ENCODE results near the gene CDKN2B.

DNA sequence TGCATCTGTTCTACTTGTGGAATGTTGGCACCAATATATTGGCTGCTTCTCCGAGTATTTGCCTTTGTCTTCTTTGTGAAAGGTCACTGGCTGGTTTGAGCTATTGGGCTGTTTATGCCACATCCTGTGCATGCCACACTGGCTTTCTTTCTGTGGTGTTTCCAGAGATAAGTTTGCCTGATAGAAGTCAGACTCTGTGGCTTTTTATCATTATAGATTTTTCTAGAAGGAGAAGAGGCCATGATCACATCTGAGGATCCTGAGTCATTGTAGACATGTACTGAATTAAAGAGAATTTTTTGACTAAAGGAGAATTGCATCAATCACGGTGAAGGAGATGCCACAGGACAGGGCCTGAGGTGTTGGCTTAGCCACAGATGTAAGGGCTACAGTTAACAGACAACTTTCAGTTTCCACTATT, 26.5 kb upstream of the CDKN2B start:
- TF ChIP-seq, protein P1, sequence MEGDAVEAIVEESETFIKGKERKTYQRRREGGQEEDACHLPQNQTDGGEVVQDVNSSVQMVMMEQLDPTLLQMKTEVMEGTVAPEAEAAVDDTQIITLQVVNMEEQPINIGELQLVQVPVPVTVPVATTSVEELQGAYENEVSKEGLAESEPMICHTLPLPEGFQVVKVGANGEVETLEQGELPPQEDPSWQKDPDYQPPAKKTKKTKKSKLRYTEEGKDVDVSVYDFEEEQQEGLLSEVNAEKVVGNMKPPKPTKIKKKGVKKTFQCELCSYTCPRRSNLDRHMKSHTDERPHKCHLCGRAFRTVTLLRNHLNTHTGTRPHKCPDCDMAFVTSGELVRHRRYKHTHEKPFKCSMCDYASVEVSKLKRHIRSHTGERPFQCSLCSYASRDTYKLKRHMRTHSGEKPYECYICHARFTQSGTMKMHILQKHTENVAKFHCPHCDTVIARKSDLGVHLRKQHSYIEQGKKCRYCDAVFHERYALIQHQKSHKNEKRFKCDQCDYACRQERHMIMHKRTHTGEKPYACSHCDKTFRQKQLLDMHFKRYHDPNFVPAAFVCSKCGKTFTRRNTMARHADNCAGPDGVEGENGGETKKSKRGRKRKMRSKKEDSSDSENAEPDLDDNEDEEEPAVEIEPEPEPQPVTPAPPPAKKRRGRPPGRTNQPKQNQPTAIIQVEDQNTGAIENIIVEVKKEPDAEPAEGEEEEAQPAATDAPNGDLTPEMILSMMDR (IDR thresholded peaks at IDR 0.05) = no peak
- no peak for TF ChIP-seq POLR2A (IDR thresholded peaks at IDR 0.05)
